Heart left ventricle (tissue), 16 donors: Measurements from ENCODE around the gene GLB1L. TPM values are rescaled to one million over a fixed set of nuclear protein-coding genes. Genes with fewer than 3 reads are reported as not detected.
A peak's percentile ranks its signal among the peaks of the same experiment; 100 is the strongest.

Experiments used
- ATAC-seq, 4 donors: fragments of 200-7000 bp; cut with Tn5 transposase; one replicate each; pipeline ENCODE4 v1.9.1; 2020 to 2022; ENCODE audit warnings: moderate library complexity in 4 of 4, mild to moderate bottlenecking in 3 of 4, moderate number of reproducible peaks in 1 of 4
- DNase-seq, 5 donors: peaks; one replicate each; pipeline ENCODE4 v3.0.0-alpha.2; 2020
- H3K27ac ChIP-seq, 12 donors: fragments of 200-600 bp; sonication (generic) in 4 of 12; one replicate each; pipeline versions ENCODE4 v1.5.0 to v1.8.0; 2016 to 2022; ENCODE audit warnings: mild to moderate bottlenecking in 2 of 12
- H3K27me3 ChIP-seq, 9 donors: fragments of 200-600 bp; sonication (generic) in 2 of 9; one replicate each; pipeline versions ENCODE4 v1.5.1 to v1.8.0; 2016 to 2022; ENCODE audit warnings: mild to moderate bottlenecking in 3 of 9
- H3K36me3 ChIP-seq, 9 donors: fragments of 200-600 bp; sonication (generic) in 2 of 9; one replicate each; pipeline versions ENCODE4 v1.5.0 to v1.8.0; 2018 to 2022; ENCODE audit warnings: mild to moderate bottlenecking in 2 of 9
- H3K4me1 ChIP-seq, 12 donors: fragments of 200-600 bp; sonication (generic) in 4 of 12; one replicate each; pipeline versions ENCODE4 v1.5.0 to v1.8.0; 2016 to 2022; ENCODE audit warnings: mild to moderate bottlenecking in 3 of 12
- H3K4me3 ChIP-seq, 12 donors: fragments of 200-600 bp; sonication (generic) in 4 of 12; one replicate each; pipeline versions ENCODE4 v1.5.0 to v1.8.0; 2017 to 2022; ENCODE audit warnings: mild to moderate bottlenecking in 9 of 12, moderate library complexity in 4 of 12
- H3K9me3 ChIP-seq, 12 donors: fragments of 200-600 bp; sonication (generic) in 4 of 12; one replicate each; pipeline versions ENCODE4 v1.5.0 to v1.8.0; 2016 to 2022; ENCODE audit warnings: mild to moderate bottlenecking in 1 of 12
- POLR2A ChIP-seq, 2 donors: fragments of 450-650 bp; IDR thresholded peaks; one replicate each; pipeline ENCODE4 v1.6.1; 2017; ENCODE audit warnings: antibody characterized with exemption in 2 of 2, mild to moderate bottlenecking in 2 of 2, moderate library complexity in 2 of 2
- WGBS, 4 donors: extraction: QIAGEN DNeasy Blood & Tissue Kit in 2 of 4; methylation state at CpG; one replicate each; pipeline versions ENCODE4 v1.1.5 to v1.1.7; 2013 to 2018; 5-methylcytosine and 5-hydroxymethylcytosine counted together
- intact Hi-C, 10 donors: fragments of 100-400 bp; cut with DNase I; formaldehyde crosslinking; loops; one replicate each; pipeline versions ENCODE4 v1.11.1 to v1.14.2; 2022
- polyA plus RNA-seq, 2 donors: library from polyadenylated mRNA; stranded (reverse); fragments of 200-250 nt; gene quantifications; one replicate each; pipeline ENCODE4 v1.2.3, GENCODE V29; 2013
- total RNA-seq, 9 donors: library from RNA; depleted of rRNA in 2 of 9; stranded (reverse); fragments of >200 nt in 2 of 9; fragmentation: NEBNext Ultra II Directional in 3 of 9; extraction: Animal tissue kit (Norgen Biotek cat#: 25700) in 3 of 9; gene quantifications; one replicate each; pipeline versions ENCODE4 v1.1.0 to v1.2.4, GENCODE V29; 2016 to 2023
- TF ChIP-seq, protein P1 (sequence below), 12 donors: fragments of 200-600 bp; sonication (generic) in 4 of 12; IDR thresholded peaks; one replicate each; pipeline versions ENCODE4 v1.5.0 to v1.8.0; 2018 to 2022; ENCODE audit warnings: antibody characterized with exemption in 12 of 12, mild to moderate bottlenecking in 5 of 12
- donor health status: ischemic (EF 13 %, LVEDD 7.1; RV severe dilation, severe dysfunction).
- donor health status: healthy with polysubstance abuse.
- donor health status: DM: no; HTN: yes; CAD: no.
- donor health status: DM: no; HTN: no; CAD: no.
- donor health status: ischemic (EF 25% LVEDD 6.9; RV normal size, moderate dysfunction).
- donor health status: ischemic (EF 25% LVEDD 5.7; RV mildly dilated, moderate dysfunction).
- donor health status: healthy.
- donor health status: DM: yes; HTN: yes; CAD: no.
- donor health status: ischemic (EF 35%, LVEDD 5.7; RV mildly dilated, moderate dysfunction).
- donor health status: nonischemic (EF 11% LVEDD 7.7; RV severe dilation, severe dysfunction).
- donor health status: DM: yes; HTN: yes; CAD: no.
- donor health status: PGD.
- donor health status: ischemic (EF 29% LVEDD 5.4; RV normal size, mild dysfunction).
- donor health status: nonischemic (EF 23%, LVEDD 6.1; RV moderate dilation, normal function).

The GLB1L gene
- total and polyA plus RNA-seq, 11 donors, result 1.3 to 7.9 (median 2.4) TPM

DNA sequence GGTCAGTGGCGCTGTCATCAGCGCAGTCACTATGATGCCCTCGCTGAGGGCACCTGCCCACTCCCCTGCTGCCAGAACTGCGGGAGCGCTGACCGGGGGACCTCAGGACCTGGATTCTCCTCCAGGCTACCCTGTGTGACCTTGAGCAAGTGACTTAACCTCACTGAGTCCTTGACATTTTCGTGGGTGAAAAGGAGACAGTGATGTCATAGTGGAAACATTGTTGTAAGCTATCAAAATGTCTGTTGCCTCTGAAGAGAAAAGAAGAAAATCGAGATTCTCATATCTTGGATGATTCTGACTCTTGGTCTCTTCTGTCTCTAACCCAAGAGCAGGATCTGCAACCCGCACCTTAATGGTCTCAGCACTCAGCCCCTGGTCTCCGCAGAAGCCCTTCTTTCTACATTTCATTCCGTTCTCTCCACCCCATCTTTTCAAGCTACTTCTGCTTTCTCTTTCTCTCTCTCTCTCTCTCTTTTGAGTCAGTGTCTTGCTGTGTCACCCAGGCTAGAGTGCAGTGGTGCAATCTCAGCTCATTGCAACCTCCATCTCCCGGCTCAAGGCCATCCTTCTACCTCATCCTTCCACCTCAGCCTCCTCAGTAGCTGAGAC is 9.5 kb upstream of the GLB1L start:
- Histone ChIP-seq H3K9me3 (no peaks in the 10 kb centered on the region), H3K4me3 (peak overlapping the region; percentile 54 to 92 (median 74)), H3K27ac (peak overlapping the region in 10 of 12 donors; percentile 82 to 91 (median 87)), H3K4me1 (peaks cover under 1 to 49% (median 31%) of the 10 kb centered on the region in 12 donors), H3K36me3 (peaks cover 0 to 17% (median 9%) of the 10 kb centered on the region in 9 donors), H3K27me3 (peaks cover 0 to 24% (median 0%) of the 10 kb centered on the region in 9 donors)
- 20 to 28% (median 26%) methylated on average over 9 to 12 of the region's 12 CpGs for WGBS, 4 donors
- intact Hi-C loops, result no loop called here
- no peak for TF ChIP-seq POLR2A (IDR thresholded peaks at IDR 0.05)
- TF ChIP-seq, protein P1, sequence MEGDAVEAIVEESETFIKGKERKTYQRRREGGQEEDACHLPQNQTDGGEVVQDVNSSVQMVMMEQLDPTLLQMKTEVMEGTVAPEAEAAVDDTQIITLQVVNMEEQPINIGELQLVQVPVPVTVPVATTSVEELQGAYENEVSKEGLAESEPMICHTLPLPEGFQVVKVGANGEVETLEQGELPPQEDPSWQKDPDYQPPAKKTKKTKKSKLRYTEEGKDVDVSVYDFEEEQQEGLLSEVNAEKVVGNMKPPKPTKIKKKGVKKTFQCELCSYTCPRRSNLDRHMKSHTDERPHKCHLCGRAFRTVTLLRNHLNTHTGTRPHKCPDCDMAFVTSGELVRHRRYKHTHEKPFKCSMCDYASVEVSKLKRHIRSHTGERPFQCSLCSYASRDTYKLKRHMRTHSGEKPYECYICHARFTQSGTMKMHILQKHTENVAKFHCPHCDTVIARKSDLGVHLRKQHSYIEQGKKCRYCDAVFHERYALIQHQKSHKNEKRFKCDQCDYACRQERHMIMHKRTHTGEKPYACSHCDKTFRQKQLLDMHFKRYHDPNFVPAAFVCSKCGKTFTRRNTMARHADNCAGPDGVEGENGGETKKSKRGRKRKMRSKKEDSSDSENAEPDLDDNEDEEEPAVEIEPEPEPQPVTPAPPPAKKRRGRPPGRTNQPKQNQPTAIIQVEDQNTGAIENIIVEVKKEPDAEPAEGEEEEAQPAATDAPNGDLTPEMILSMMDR (IDR thresholded peaks at IDR 0.05), result no peak
- DNase-seq (peak in 1 of 5 donors; percentile 39), ATAC-seq (peak in 2 of 4 donors; percentile 14 to 15)

DNA sequence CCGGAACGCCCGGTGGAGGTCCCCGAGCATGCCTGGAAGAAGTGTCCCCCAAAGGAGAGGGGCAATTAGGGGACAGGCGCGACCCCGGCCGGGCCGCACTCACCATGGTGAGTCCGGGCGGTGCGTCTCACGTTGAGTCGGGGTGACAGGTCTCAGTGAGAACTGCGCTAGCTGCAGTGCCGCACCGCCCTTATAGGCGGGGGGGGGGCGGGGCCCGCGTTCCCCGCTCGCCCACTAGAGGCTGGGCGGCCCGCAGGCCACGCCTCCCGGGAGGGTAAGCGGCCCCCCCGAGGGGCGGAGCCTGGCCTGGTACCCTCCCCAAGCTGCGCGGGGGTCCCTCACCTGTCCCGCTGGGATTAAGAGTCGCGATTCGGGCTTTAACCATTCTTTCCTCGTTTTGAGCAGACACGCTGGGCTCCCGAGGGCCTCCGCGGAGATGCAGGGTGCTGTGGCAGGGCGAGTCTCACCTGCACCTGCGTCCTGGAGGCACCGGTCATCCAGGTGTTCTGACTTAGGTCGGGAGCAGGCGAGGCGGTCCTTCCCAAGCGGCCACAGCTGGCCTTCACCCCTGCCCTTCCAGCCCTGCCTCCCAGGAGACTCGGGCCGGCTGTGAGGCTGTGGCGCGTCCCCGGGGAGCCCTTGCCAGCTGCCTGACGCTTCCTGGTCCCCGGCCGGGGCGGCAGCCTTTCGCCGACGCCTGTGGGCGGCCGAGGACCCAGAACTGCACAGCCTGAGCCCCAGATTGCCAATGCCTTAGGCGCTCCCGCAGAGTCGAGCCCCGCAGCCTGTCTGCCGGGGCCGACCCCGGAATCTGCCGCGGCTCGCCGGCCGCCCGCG is 8.7 kb upstream of the GLB1L start, which contains the start of gene TUBA4A:
Gene TUBA4A, minus strand, starts transcription at position 166 of the 837 bp plus-strand sequence. Its CDS starts 60 bp downstream, at position 106.
- intact Hi-C loops, result loop anchor here in 1 of 10 donors (2.0 kb wide), 1 partner anchor 25 kb away; the partner anchor contains the start of gene DNAJB2
- Histone ChIP-seq H3K36me3 (peaks cover 0 to 23% (median 12%) of the 10 kb centered on the region in 9 donors), H3K27ac (peak within 1 kb of the TSS; percentile 7 to 91 (median 87)), H3K4me3 (peak within 1 kb of the TSS; percentile 54 to 92 (median 74)), H3K27me3 (peaks cover 0 to 24% (median 0%) of the 10 kb centered on the region in 9 donors), H3K4me1 (peaks cover 6 to 57% (median 39%) of the 10 kb centered on the region in 12 donors), H3K9me3 (no peaks in the 10 kb centered on the region)
- ATAC-seq, result peak; percentile 82 to 93 (median 92)
- TF ChIP-seq, protein P1 (IDR thresholded peaks at IDR 0.05), result peak in 5 of 12 donors; percentile 13 to 26 (median 19)
- peak; percentile 88 to 99 for TF ChIP-seq POLR2A (IDR thresholded peaks at IDR 0.05)
- DNase-seq, result peak; percentile 86 to 93 (median 88)
- WGBS, 4 donors, result 0 to 1% (median 0%) methylated on average over 35 to 76 of the region's 76 CpGs

DNA sequence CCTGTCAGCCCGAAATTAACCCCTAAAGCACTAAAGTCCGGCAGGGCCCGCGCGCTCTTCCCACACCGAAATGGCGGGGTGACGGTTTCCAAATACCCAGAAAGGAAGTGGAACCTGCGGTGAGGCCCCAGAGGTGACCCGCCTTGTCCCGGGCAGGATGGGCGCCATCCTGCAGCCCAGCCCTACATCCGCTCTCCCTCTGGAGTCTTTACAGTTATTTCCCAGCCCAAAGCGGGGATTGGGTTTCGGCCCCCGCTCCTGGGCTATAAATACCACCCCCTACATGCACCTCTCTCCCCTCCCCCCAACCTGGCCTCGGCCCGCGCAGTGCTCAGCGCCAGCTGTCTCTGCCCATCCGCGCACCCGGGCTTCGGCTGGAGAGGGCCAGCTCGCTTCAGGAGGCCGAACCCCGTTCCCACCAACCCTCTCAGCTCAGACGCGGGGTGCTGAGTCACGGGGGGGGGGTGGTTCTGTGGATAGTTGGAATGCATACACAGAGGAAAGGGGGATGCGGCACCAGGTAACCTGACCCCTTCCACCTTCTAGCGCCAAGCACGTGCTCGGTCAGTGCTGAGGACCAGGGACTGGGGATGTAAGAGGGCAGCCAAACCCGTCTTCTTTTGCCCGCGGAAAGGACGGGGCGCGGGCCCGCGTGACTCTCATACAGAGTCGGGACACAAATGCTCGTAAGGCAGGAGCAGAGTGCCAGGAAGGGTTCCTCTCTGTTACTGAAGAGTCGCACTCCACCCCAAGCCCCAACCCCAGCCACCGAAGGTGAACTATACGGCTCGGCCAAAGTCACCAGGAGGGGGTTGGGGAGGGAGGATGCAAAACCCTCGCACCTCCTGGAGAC is 7.9 kb upstream of the GLB1L start, which contains the start of gene TUBA4B:
Gene TUBA4B, plus strand, starts transcription at position 344 of the 853 bp plus-strand sequence. Its CDS starts 165 bp downstream, at position 509.
- ATAC-seq (peak; percentile 4 to 59 (median 31)), DNase-seq (peak; percentile 43 to 75 (median 48))
- no peak for TF ChIP-seq POLR2A (IDR thresholded peaks at IDR 0.05)
- TF ChIP-seq, protein P1 (IDR thresholded peaks at IDR 0.05), result no peak
- 2% methylated on average over 40 to 49 of the region's 49 CpGs for WGBS, 4 donors
- no peaks in the 10 kb centered on the region for H3K9me3 ChIP-seq
- peaks cover 6 to 65% (median 44%) of the 10 kb centered on the region in 12 donors for H3K4me1 ChIP-seq
- H3K27ac ChIP-seq, result peak within 1 kb of the TSS; percentile 7 to 91 (median 87)
- intact Hi-C loops, result loop anchor here in 1 of 10 donors (2.0 kb wide), 1 partner anchor 26 kb away; the partner anchor contains the start of gene DNAJB2
- peaks cover 0 to 31% (median 16%) of the 10 kb centered on the region in 9 donors for H3K36me3 ChIP-seq
- H3K4me3 ChIP-seq, result peak within 1 kb of the TSS; percentile 54 to 92 (median 74)
- H3K27me3 ChIP-seq, result peaks cover 0 to 19% (median 0%) of the 10 kb centered on the region in 9 donors
